GM06990 (cell line): ENCODE measurements around the gene TXNDC2.
"Not testable (repeated sequence)": the region's sequence is repeated elsewhere in the genome, so short reads cannot be mapped to it uniquely, and the experiment has no call there.

Experiments used
- DNase-seq: peaks from one replicate; pipeline ENCODE4 v3.0.0-alpha.2; 2011; ENCODE audit not compliant: insufficient read length; ENCODE audit errors: extremely low read depth
- H3K27me3 ChIP-seq: replicated peaks from 2 replicates; pipeline ENCODE4 v1.6.0; 2011; ENCODE audit warnings: low read length; ENCODE audit not compliant: control insufficient read depth, insufficient read depth
- H3K36me3 ChIP-seq: 2 replicates; pipeline ENCODE4 v1.5.1; 2011; ENCODE audit warnings: low read length; ENCODE audit not compliant: control insufficient read depth, insufficient read depth
- H3K4me3 ChIP-seq: replicated peaks from 2 replicates; pipeline ENCODE4 v1.5.1; 2011; ENCODE audit warnings: low read depth, mild to moderate bottlenecking, control low read depth, low read length
- TF ChIP-seq, protein P1 (sequence below): IDR thresholded peaks from 2 replicates; pipeline ENCODE4 v1.5.1; 2011; ENCODE audit warnings: low read length, control low read depth, mild to moderate bottlenecking, inconsistent platforms; ENCODE audit not compliant: insufficient read depth, poor library complexity, severe bottlenecking

TXNDC2 gene

DNA sequence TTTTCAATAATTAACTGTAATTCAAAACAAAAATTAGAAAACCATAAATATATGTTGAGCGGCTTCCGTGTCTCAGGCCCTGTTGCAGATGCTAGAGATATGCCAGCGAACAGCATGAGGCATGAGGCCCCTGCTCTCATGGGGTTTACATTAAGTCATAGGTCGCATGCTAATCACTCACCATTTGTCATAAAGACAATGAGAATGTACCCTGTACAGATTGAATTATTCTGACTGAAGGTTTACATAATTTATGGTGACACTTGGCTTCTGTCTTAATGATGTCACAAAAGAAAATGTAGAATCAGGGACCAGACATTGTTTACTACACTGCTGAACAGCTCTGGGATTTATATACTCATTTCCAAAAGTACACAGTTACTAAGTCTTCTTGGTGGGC lies 22.1 kb downstream of the TXNDC2 start:
- no peak for DNase-seq
- no peak overlapping the region for H3K4me3 ChIP-seq
- no peaks in the 10 kb centered on the region for H3K27me3 ChIP-seq
- no peaks in the 10 kb centered on the region for H3K36me3 ChIP-seq
- TF ChIP-seq, protein P1, sequence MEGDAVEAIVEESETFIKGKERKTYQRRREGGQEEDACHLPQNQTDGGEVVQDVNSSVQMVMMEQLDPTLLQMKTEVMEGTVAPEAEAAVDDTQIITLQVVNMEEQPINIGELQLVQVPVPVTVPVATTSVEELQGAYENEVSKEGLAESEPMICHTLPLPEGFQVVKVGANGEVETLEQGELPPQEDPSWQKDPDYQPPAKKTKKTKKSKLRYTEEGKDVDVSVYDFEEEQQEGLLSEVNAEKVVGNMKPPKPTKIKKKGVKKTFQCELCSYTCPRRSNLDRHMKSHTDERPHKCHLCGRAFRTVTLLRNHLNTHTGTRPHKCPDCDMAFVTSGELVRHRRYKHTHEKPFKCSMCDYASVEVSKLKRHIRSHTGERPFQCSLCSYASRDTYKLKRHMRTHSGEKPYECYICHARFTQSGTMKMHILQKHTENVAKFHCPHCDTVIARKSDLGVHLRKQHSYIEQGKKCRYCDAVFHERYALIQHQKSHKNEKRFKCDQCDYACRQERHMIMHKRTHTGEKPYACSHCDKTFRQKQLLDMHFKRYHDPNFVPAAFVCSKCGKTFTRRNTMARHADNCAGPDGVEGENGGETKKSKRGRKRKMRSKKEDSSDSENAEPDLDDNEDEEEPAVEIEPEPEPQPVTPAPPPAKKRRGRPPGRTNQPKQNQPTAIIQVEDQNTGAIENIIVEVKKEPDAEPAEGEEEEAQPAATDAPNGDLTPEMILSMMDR = no peak

DNA sequence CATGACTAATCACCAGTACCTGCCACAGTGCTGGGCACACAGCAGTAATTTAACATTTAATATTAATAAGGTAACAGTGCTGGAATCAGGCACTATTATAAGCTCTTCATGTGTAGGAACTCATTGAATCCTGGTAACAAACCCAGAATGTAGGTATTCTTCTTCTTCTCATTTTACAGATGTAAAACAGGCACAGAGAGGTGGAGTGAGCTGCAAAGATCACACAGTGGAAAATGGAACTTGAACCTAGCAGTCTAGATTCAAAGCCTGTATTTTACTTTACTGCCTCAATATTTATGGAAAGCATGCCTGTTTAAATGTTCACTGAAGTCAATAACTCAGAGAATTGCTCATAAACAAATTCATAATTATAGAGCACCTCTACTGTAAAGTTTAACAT lies 24.3 kb downstream of the TXNDC2 start:
- TF ChIP-seq, protein P1 = no peak
- H3K27me3 ChIP-seq = no peaks in the 10 kb centered on the region
- no peak for DNase-seq
- H3K36me3 ChIP-seq = no peaks in the 10 kb centered on the region
- no peak overlapping the region for H3K4me3 ChIP-seq

GRCh38 chr18:9910661-9911060 lies 24.9 kb downstream of the TXNDC2 start:
- H3K27me3 ChIP-seq = no peaks in the 10 kb centered on the region
- TF ChIP-seq, protein P1 = no peak
- no peaks in the 10 kb centered on the region for H3K36me3 ChIP-seq
- no peak overlapping the region for H3K4me3 ChIP-seq
- DNase-seq = no peak

- TF ChIP-seq, protein P1 = no peak
- no peaks in the 10 kb centered on the region for H3K36me3 ChIP-seq
- no peaks in the 10 kb centered on the region for H3K27me3 ChIP-seq
- H3K4me3 ChIP-seq = no peak overlapping the region
- no peak for DNase-seq
These were observed 25.5 kb downstream of the TXNDC2 start for GRCh38 chr18:9911226-9911625.

GRCh38 chr18:9912285-9912684 lies 26.5 kb downstream of the TXNDC2 start:
- H3K4me3 ChIP-seq, DNase-seq: not testable (repeated sequence)

GRCh38 chr18:9913151-9913525 lies 27.4 kb downstream of the TXNDC2 start:
- H3K36me3 ChIP-seq = no peaks in the 10 kb centered on the region
- H3K27me3 ChIP-seq = no peaks in the 10 kb centered on the region
- no peak for DNase-seq
- H3K4me3 ChIP-seq = peak overlapping the region; percentile 89
- TF ChIP-seq, protein P1 = no peak

More at GRCh38 chr18:9912285-9912684, 26.5 kb downstream of the TXNDC2 start:
- not testable (repeated sequence) for H3K27me3 ChIP-seq, H3K36me3 ChIP-seq
